ENCODE measurements around the gene EFCAB11.

DNA sequence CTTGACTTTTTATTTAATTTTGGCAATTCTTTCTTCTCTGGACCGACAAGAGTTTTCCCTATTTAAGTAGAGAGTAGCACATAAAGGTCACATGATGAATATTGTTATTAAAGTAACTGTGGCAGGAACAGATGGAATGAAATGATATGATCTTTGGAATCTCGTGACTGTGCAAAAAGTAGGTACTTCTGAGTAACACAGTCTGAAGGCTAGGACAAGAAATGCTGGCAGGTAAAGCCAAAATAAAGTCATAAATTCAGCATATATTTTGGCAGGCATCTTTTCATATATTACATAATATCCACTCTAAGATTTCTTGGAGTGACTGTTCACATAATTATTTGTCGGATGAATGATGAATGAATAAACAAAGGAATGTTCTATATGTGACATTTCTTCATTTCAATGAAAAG lies 121.4 kb downstream of the EFCAB11 start:
- TF ChIP-seq, protein P1, sequence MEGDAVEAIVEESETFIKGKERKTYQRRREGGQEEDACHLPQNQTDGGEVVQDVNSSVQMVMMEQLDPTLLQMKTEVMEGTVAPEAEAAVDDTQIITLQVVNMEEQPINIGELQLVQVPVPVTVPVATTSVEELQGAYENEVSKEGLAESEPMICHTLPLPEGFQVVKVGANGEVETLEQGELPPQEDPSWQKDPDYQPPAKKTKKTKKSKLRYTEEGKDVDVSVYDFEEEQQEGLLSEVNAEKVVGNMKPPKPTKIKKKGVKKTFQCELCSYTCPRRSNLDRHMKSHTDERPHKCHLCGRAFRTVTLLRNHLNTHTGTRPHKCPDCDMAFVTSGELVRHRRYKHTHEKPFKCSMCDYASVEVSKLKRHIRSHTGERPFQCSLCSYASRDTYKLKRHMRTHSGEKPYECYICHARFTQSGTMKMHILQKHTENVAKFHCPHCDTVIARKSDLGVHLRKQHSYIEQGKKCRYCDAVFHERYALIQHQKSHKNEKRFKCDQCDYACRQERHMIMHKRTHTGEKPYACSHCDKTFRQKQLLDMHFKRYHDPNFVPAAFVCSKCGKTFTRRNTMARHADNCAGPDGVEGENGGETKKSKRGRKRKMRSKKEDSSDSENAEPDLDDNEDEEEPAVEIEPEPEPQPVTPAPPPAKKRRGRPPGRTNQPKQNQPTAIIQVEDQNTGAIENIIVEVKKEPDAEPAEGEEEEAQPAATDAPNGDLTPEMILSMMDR (IDR thresholded peaks at IDR 0.05) = no peak
- no peak for TF ChIP-seq EZH2 (IDR thresholded peaks at IDR 0.05; ENCODE audit: borderline replicate concordance, insufficient read depth, low read depth, low read length, poor library complexity, severe bottlenecking)

All from B cell (primary cell).